Measurements from ENCODE around the gene GTF2IRD1. TPM values are rescaled to one million over a fixed set of nuclear protein-coding genes. Genes with fewer than 3 reads are reported as not detected.

Gene GTF2IRD1
- total RNA-seq, 1 donor from 2014 or later = 0.67 TPM

GRCh38 chr7:74518041-74518440 lies 64.3 kb downstream of the GTF2IRD1 start:
- ATAC-seq (ENCODE audit: low read depth) (no peak), DNase-seq (no peak)
- intact Hi-C loops (cut with micrococcal nuclease) = no loop called here
- H3K27me3 Mint-ChIP-seq = no peaks in the 10 kb centered on the region
- H3K4me1 Mint-ChIP-seq = no peaks in the 10 kb centered on the region
- CTCF ChIA-PET = no interaction called here
- POLR2A ChIA-PET = no interaction called here
- H3K27ac Mint-ChIP-seq = no peak overlapping the region
- peaks cover 1% of the 10 kb centered on the region for H3K9me3 Mint-ChIP-seq
- H3K4me3 Mint-ChIP-seq = no peak overlapping the region
- no peak for TF ChIP-seq CTCF (IDR thresholded peaks at IDR 0.05)
- H3K36me3 Mint-ChIP-seq (ENCODE audit: low read depth) = peaks cover 2% of the 10 kb centered on the region

GRCh38 chr7:74518654-74519053 lies 64.9 kb downstream of the GTF2IRD1 start:
- DNase-seq = no peak
- H3K9me3 Mint-ChIP-seq = peaks cover 1% of the 10 kb centered on the region
- POLR2A ChIA-PET = interaction anchor here (0.6 kb wide), 1 partner anchor 139 kb away, joined by 3 read pairs; the partner anchor contains the start of gene GTF2I
- ATAC-seq (ENCODE audit: low read depth) = no peak
- H3K4me1 Mint-ChIP-seq = no peaks in the 10 kb centered on the region
- no peak overlapping the region for H3K27ac Mint-ChIP-seq
- peaks cover 2% of the 10 kb centered on the region for H3K36me3 Mint-ChIP-seq (ENCODE audit: low read depth)
- H3K27me3 Mint-ChIP-seq = no peaks in the 10 kb centered on the region
- no peak for TF ChIP-seq CTCF (IDR thresholded peaks at IDR 0.05)
- no peak overlapping the region for H3K4me3 Mint-ChIP-seq
- CTCF ChIA-PET = no interaction called here
- intact Hi-C loops (cut with micrococcal nuclease) = no loop called here

GRCh38 chr7:74519395-74519794 lies 65.7 kb downstream of the GTF2IRD1 start:
- Mint-ChIP-seq H3K36me3 (ENCODE audit: low read depth) (peaks cover 2% of the 10 kb centered on the region), H3K4me1 (no peaks in the 10 kb centered on the region), H3K27me3 (no peaks in the 10 kb centered on the region), H3K27ac (no peak overlapping the region), H3K4me3 (no peak overlapping the region), H3K9me3 (peaks cover 1% of the 10 kb centered on the region)
- ChIA-PET CTCF (no interaction called here), POLR2A (interaction anchor here (0.6 kb wide), 1 partner anchor 138 kb away, joined by 3 read pairs; the partner anchor contains the start of gene GTF2I)
- ATAC-seq (ENCODE audit: low read depth) (no peak), DNase-seq (no peak)
- TF ChIP-seq CTCF (IDR thresholded peaks at IDR 0.05) = no peak
- intact Hi-C loops (cut with micrococcal nuclease) = no loop called here

GRCh38 chr7:74521855-74522254 lies 68.1 kb downstream of the GTF2IRD1 start:
- no peak overlapping the region for H3K27ac Mint-ChIP-seq
- POLR2A ChIA-PET = no interaction called here
- no peak for ATAC-seq (ENCODE audit: low read depth)
- H3K9me3 Mint-ChIP-seq = peaks cover 1% of the 10 kb centered on the region
- peaks cover 2% of the 10 kb centered on the region for H3K36me3 Mint-ChIP-seq (ENCODE audit: low read depth)
- H3K27me3 Mint-ChIP-seq = no peaks in the 10 kb centered on the region
- H3K4me3 Mint-ChIP-seq = no peak overlapping the region
- no peak for DNase-seq
- H3K4me1 Mint-ChIP-seq = no peaks in the 10 kb centered on the region
- intact Hi-C loops (cut with micrococcal nuclease) = no loop called here
- CTCF ChIA-PET = no interaction called here
- no peak for TF ChIP-seq CTCF (IDR thresholded peaks at IDR 0.05)

- no peak overlapping the region for H3K27ac Mint-ChIP-seq
- ATAC-seq (ENCODE audit: low read depth) = no peak
- POLR2A ChIA-PET = no interaction called here
- CTCF ChIA-PET = no interaction called here
- no peaks in the 10 kb centered on the region for H3K4me1 Mint-ChIP-seq
- no peak for DNase-seq
- intact Hi-C loops (cut with micrococcal nuclease) = no loop called here
- no peak for TF ChIP-seq CTCF (IDR thresholded peaks at IDR 0.05)
- peaks cover 2% of the 10 kb centered on the region for H3K36me3 Mint-ChIP-seq (ENCODE audit: low read depth)
- peaks cover 1% of the 10 kb centered on the region for H3K9me3 Mint-ChIP-seq
- no peaks in the 10 kb centered on the region for H3K27me3 Mint-ChIP-seq
- no peak overlapping the region for H3K4me3 Mint-ChIP-seq
Observed at GRCh38 chr7:74522281-74522905, 68.7 kb downstream of the GTF2IRD1 start.
